ENCODE measurements around the gene ZNF423. TPM values are rescaled to one million over a fixed set of nuclear protein-coding genes. Genes with fewer than 3 reads are reported as not detected.

The ZNF423 gene
- total and polyA plus RNA-seq, 9 of the 15 experiments (the other 6 are each of a cell fraction or from before 2014, with no cell fraction given), result not detected

- no peak overlapping the region for H3K4me3 ChIP-seq
- peak overlapping the region; percentile 72 to 83 for H3K9ac ChIP-seq (ENCODE audit: insufficient read depth in 1 of 2, low read depth in 2 of 2, low read length in 2 of 2)
- H3K4me1 ChIP-seq (replicated peaks in 1 of 2; ENCODE audit: control insufficient read depth in 2 of 2, insufficient read depth in 2 of 2, low read length in 2 of 2), result peaks cover 24% of the 10 kb centered on the region in 2 experiments; a peak in 4 of 5 replicates
- peaks cover 6% of the 10 kb centered on the region for H3K9me1 ChIP-seq (ENCODE audit: control insufficient read depth, insufficient read depth, low read length)
- FAIRE-seq (peak; percentile 84), DNase-seq (ENCODE audit: extremely low read depth in 1 of 4, low spot score in 3 of 4) (peak; percentile 69 to 79 (median 74)), ATAC-seq (peak; percentile 91)
- H3K9me3 ChIP-seq (replicated peaks; ENCODE audit: control insufficient read depth, insufficient read depth, low read depth, low read length), result no peaks in the 10 kb centered on the region
- H3K4me2 ChIP-seq (ENCODE audit: insufficient read depth, low read length), result peak overlapping the region; percentile 68
- intact Hi-C loops (cut with micrococcal nuclease) (no loop called here), in situ Hi-C loops (cut with MboI) (no loop called here)
- H2AFZ ChIP-seq (ENCODE audit: low read depth, low read length), result peak overlapping the region; percentile 94
- 9% methylated on average over 10 of the region's 11 CpGs for WGBS (ENCODE audit: insufficient coverage, low coverage, missing lambda C conversion rate)
- no peaks in the 10 kb centered on the region for H3K36me3 ChIP-seq (ENCODE audit: control insufficient read depth, insufficient read depth, low read length)
- H3K27ac ChIP-seq (ENCODE audit: extremely low read depth, low read depth, low read length), result peak overlapping the region; percentile 77
- no peaks in the 10 kb centered on the region for H3K79me2 ChIP-seq (ENCODE audit: control insufficient read depth, insufficient read depth, low read length)
- no TSS peak for BruUV-seq (replicated peaks)
- H3K27me3 ChIP-seq (ENCODE audit: control insufficient read depth in 2 of 2, insufficient read depth in 2 of 2, low read length in 2 of 2), result peaks cover 0 to 8% of the 10 kb centered on the region in 2 experiments; a peak in 1 of 5 replicates
- H4K20me1 ChIP-seq (replicated peaks; ENCODE audit: control insufficient read depth, insufficient read depth, low read length), result no peaks in the 10 kb centered on the region
- ChIA-PET POLR2A (no interaction called here), CTCF (ENCODE audit: low intra/inter-chr PET ratio) (no interaction called here)
- TF ChIP-seq SOX6 (IDR thresholded peaks at IDR 0.05) (0 out of 2 replicates have a peak, but pooled peaks have one; percentile 29), SMARCC2 (IDR thresholded peaks at IDR 0.05; ENCODE audit: low read depth) (0 out of 2 replicates have a peak, but pooled peaks have one; percentile 45), SUPT5H (IDR thresholded peaks at IDR 0.05) (no peak), RNF2 (IDR thresholded peaks at IDR 0.05) (0 out of 2 replicates have a peak, but pooled peaks have one; percentile 43), ETV1 (tag; conservative IDR thresholded peaks at IDR 0.05; ENCODE audit: low read depth) (peak; percentile 24; the same call in 1 of the 2 replicates), GABPB2 (CRISPR knock-in tag; conservative IDR thresholded peaks at IDR 0.05) (no peak), TAL1 (IDR thresholded peaks at IDR 0.05) (no peak; the same call in 1 of the 2 replicates), MTA3 (IDR thresholded peaks at IDR 0.05; ENCODE audit: borderline replicate concordance) (0 out of 2 replicates have a peak, but pooled peaks have one; percentile 25), COPS2 (conservative IDR thresholded peaks at IDR 0.05) (no peak), CBFA2T2 (conservative IDR thresholded peaks at IDR 0.05) (peak; percentile 46), CCNT2 (IDR thresholded peaks at IDR 0.05; ENCODE audit: borderline replicate concordance, extremely low read depth, insufficient read length, low read depth, low read length) (peak; percentile 41), ETV6 (IDR thresholded peaks at IDR 0.05; ENCODE audit: borderline replicate concordance in 1 of 2, low read depth in 2 of 2, low read length in 1 of 2) (no peak), ETV6 (CRISPR knock-in tag; IDR thresholded peaks at IDR 0.05; ENCODE audit: borderline replicate concordance) (no peak), DPF2 (IDR thresholded peaks at IDR 0.05) (peak; percentile 80), GTF2E2 (tag; IDR thresholded peaks at IDR 0.05) (no peak), CTBP1 (IDR thresholded peaks at IDR 0.05; ENCODE audit: borderline replicate concordance) (peak; percentile 53; the same call in 1 of the 2 replicates), TRIM24 (IDR thresholded peaks at IDR 0.05) (0 out of 4 replicates have a peak, but pooled peaks of 1 of the 2 experiments have one; percentile 13), NR2C1 (IDR thresholded peaks at IDR 0.05) (no peak), NR2C1 (tag; IDR thresholded peaks at IDR 0.05) (peak; percentile 53; the same call in 1 of the 2 replicates)
- TF ChIP-seq, protein P1, sequence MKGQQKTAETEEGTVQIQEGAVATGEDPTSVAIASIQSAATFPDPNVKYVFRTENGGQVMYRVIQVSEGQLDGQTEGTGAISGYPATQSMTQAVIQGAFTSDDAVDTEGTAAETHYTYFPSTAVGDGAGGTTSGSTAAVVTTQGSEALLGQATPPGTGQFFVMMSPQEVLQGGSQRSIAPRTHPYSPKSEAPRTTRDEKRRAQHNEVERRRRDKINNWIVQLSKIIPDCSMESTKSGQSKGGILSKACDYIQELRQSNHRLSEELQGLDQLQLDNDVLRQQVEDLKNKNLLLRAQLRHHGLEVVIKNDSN (CRISPR knock-in tag; IDR thresholded peaks at IDR 0.05), result no peak
- TF ChIP-seq, protein P2, sequence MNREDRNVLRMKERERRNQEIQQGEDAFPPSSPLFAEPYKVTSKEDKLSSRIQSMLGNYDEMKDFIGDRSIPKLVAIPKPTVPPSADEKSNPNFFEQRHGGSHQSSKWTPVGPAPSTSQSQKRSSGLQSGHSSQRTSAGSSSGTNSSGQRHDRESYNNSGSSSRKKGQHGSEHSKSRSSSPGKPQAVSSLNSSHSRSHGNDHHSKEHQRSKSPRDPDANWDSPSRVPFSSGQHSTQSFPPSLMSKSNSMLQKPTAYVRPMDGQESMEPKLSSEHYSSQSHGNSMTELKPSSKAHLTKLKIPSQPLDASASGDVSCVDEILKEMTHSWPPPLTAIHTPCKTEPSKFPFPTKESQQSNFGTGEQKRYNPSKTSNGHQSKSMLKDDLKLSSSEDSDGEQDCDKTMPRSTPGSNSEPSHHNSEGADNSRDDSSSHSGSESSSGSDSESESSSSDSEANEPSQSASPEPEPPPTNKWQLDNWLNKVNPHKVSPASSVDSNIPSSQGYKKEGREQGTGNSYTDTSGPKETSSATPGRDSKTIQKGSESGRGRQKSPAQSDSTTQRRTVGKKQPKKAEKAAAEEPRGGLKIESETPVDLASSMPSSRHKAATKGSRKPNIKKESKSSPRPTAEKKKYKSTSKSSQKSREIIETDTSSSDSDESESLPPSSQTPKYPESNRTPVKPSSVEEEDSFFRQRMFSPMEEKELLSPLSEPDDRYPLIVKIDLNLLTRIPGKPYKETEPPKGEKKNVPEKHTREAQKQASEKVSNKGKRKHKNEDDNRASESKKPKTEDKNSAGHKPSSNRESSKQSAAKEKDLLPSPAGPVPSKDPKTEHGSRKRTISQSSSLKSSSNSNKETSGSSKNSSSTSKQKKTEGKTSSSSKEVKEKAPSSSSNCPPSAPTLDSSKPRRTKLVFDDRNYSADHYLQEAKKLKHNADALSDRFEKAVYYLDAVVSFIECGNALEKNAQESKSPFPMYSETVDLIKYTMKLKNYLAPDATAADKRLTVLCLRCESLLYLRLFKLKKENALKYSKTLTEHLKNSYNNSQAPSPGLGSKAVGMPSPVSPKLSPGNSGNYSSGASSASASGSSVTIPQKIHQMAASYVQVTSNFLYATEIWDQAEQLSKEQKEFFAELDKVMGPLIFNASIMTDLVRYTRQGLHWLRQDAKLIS (CRISPR knock-in tag; IDR thresholded peaks at IDR 0.05), result no peak
Observed at GRCh38 chr16:49620158-49620868, 235.6 kb downstream of the ZNF423 start.
